ENCODE measurements around the gene LRRC9.

GRCh38 chr14:59936145-59936544, 16.2 kb downstream of the LRRC9 start:
- no peak for TF ChIP-seq REST (IDR thresholded peaks at IDR 0.05; ENCODE audit: low read depth, low read length)
- no peak for TF ChIP-seq USF2 (IDR thresholded peaks at IDR 0.05; ENCODE audit: borderline replicate concordance, low read depth, low read length)
- no peak for TF ChIP-seq NRF1 (IDR thresholded peaks at IDR 0.05; ENCODE audit: low read depth, low read length)
- TF ChIP-seq EZH2phosphoT487 (IDR thresholded peaks at IDR 0.05; ENCODE audit: borderline replicate concordance, low read depth): no peak
- no peak for TF ChIP-seq YY1 (IDR thresholded peaks at IDR 0.05; ENCODE audit: low read depth)
- TF ChIP-seq CTCF (IDR thresholded peaks at IDR 0.05): no peak
- TF ChIP-seq EP300 (IDR thresholded peaks at IDR 0.05; ENCODE audit: borderline replicate concordance in 1 of 2, low read depth in 1 of 2, low read length in 1 of 2): no peak
- no peak for TF ChIP-seq TAF1 (IDR thresholded peaks at IDR 0.05; ENCODE audit: borderline replicate concordance, low read depth, low read length)
- no peak for TF ChIP-seq USF1 (IDR thresholded peaks at IDR 0.05; ENCODE audit: borderline replicate concordance, low read depth)

Data from SK-N-SH (cell line).